ENCODE measurements around the gene CABLES1.
A peak's percentile ranks its signal among the peaks of the same experiment; 100 is the strongest.
"Not testable (repeated sequence)": the region's sequence is repeated elsewhere in the genome, so short reads cannot be mapped to it uniquely, and the experiment has no call there.

The CABLES1 gene

DNA sequence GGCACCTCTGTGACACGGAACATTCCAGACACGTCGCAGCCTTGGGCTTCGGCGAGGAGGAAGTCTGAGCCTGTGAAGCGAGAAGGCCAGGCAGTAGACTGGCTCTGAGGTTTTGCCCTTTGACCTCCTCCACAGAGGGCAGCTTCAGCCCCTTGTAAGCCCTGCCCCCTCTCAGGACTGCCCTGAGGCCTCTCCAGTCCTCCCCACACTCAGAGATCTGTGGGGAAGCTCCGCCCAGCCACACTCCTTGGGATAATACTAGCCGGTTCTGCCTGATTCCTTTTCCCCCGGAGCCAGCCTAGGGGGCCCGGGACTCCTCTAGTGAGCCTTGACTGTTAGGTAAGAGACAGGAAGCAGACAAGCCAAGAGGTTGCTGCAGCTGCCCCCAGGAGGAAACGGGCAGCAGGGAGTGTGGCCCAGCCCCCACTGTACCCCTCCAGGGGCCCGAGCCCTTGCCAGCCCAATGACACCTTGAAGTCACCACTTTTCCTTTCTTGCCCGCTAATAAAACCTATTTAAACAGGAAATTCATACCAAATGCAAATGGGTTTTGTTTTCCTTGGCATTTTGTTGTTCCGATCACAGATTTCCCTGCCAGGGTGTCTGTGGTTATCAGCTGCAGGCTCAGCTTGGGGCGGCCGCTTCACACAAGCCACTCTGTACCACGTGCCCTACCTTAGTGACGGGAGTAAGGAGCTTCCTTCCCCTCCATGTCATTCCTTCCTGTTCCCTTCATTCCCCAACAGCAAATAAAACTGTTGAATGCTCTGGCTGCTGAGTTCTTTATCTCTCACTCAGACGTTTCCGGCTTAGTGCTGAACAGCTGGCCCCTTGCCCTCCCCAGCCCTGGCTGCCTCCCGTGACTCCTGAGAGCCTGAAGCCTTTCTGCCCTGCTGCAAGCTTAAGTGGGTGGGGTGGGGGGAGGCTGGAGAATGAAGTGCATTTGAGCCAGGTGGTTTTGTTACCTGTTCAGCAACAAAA is 124.7 kb downstream of the CABLES1 start:
- DNase-seq: peak; percentile 41
- CTCF ChIA-PET: interaction anchor here (1.4 to 1.8 kb wide), 4 partner anchors 13 to 99 kb away, joined by 3 to 6 read pairs (median 4); no protein-coding TSS in a partner anchor
- Mint-ChIP-seq H3K27me3 (peaks cover 10% of the 10 kb centered on the region), H3K4me3 (peak overlapping the region; percentile 33), H3K27ac (peak overlapping the region; percentile 72), H3K4me1 (peaks cover 39% of the 10 kb centered on the region), H3K9me3 (no peaks in the 10 kb centered on the region), H3K36me3 (peaks cover 5% of the 10 kb centered on the region)

DNA sequence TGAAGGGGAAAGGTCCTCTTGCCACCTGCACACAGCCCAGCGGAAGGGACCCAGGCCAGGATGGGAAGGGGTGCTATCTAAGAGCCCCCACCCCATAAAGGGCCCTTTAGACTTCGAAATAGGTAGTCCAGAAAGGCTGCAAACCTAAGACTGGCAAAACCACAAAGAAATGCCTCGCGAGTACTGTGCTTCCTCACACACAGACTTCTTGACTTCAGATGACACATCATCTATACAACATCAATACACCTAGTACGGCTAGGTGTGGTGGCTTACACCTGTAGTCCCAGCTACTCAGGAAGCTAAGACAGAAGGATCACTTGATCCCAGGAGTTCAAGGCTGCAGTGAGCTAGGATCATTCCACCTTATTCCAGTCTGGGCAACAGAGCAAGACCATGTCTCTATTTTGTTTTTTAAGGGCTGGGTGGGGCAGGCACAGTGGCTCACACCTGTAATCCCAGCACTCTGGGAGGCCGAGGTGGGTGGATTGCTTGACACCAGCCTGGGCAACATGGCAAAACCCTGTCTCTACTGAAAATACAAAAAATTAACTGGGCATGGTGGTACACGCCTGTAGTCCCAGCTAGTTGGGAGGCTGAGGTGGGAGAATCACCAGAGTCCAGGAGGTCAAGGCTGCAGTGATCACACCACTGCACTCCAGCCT is 125.8 kb downstream of the CABLES1 start:
- H3K36me3 Mint-ChIP-seq: peaks cover 5% of the 10 kb centered on the region
- CTCF ChIA-PET: interaction anchor here (1.4 kb wide), 1 partner anchor 11 kb away, joined by 3 read pairs; no protein-coding TSS in a partner anchor

DNA sequence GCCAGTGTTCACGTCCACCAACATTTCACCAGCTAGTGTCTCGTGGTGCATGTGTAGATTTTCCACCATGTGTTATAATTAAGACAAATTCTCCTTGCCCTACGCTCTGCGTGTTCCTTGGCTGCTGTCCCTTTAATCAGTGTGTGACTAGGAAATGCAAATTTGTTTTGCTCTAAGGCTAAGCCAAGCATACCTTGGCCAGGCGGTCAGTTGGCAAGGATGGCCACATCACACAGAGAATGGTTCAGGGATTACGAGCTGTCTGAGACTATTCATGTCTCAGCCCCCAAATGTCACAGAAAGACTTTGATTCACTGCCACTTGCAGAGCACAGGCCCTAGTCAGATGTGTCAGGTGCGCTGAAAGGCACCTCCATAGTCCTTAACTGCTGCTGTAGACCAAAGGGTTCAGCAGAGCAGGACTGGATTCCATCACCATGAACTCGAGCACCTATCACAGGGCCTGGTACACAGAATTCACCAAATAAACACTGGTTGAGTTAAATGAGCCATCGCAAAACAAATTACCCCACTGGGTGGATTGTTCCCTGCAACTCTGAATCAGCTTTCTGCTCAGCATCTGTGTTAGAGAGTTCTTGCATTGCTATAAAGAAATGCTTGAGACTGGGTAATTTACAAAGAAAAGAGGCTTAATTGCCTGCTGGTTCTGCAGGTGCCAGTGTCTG is 128.4 kb downstream of the CABLES1 start:
- H3K9me3 Mint-ChIP-seq: peaks cover 8% of the 10 kb centered on the region
- H3K27me3 Mint-ChIP-seq: peaks cover 4% of the 10 kb centered on the region
- no peak for DNase-seq
- H3K36me3 Mint-ChIP-seq: peaks cover 5% of the 10 kb centered on the region
- H3K4me1 Mint-ChIP-seq: peaks cover 45% of the 10 kb centered on the region
- H3K27ac Mint-ChIP-seq: no peak overlapping the region
- H3K4me3 Mint-ChIP-seq: no peak overlapping the region
- CTCF ChIA-PET: interaction anchor here (0.6 kb wide), 2 partner anchors 9 to 115 kb away, joined by 3 to 4 read pairs; no protein-coding TSS in a partner anchor

More for the DNA sequence above, 125.8 kb downstream of the CABLES1 start:
- Mint-ChIP-seq H3K4me1 (peaks cover 39% of the 10 kb centered on the region), H3K9me3 (no peaks in the 10 kb centered on the region), H3K27ac (peak overlapping the region; percentile 72), H3K27me3 (peaks cover 10% of the 10 kb centered on the region), H3K4me3 (no peak overlapping the region)
- no peak for DNase-seq

DNA sequence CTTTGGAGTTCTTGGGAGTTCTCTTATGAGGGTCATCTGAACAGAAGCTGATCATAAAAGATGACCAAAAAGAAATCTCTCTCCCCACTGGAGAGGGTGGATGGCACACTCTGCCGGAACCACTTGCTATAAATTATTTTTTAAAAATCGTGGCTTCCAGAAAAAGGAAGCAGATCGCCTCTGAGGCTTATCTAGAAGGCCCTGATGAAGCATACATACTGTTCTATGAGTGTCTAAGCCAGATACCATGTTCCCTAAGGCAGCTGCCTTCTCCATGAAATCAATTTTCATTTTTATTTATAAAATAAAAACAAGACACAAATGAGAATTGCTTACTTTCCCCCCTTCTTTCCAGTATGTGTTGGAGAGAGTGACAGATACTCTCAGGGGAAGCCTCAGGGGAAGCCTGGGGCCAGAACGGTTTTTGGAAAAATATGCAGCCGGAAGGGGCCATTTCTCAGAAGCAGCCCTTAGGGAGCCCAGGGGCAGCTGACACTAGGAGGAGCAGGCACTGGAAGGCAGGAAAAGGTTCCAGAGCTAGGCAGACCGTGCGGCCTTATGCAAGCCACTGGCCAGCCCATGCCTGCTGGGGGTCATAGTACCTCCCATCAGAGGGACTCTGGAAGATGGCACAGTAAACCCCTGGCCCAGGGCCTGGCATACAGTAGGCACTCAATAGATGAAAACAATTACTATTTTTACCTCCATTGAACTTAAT is 130.6 kb downstream of the CABLES1 start:
- no peak overlapping the region for H3K4me3 Mint-ChIP-seq
- peaks cover 33% of the 10 kb centered on the region for H3K4me1 Mint-ChIP-seq
- CTCF ChIA-PET: no interaction called here
- peaks cover 4% of the 10 kb centered on the region for H3K27me3 Mint-ChIP-seq
- H3K27ac Mint-ChIP-seq: no peak overlapping the region
- DNase-seq: no peak
- H3K36me3 Mint-ChIP-seq: peaks cover 11% of the 10 kb centered on the region
- H3K9me3 Mint-ChIP-seq: peaks cover 30% of the 10 kb centered on the region

DNA sequence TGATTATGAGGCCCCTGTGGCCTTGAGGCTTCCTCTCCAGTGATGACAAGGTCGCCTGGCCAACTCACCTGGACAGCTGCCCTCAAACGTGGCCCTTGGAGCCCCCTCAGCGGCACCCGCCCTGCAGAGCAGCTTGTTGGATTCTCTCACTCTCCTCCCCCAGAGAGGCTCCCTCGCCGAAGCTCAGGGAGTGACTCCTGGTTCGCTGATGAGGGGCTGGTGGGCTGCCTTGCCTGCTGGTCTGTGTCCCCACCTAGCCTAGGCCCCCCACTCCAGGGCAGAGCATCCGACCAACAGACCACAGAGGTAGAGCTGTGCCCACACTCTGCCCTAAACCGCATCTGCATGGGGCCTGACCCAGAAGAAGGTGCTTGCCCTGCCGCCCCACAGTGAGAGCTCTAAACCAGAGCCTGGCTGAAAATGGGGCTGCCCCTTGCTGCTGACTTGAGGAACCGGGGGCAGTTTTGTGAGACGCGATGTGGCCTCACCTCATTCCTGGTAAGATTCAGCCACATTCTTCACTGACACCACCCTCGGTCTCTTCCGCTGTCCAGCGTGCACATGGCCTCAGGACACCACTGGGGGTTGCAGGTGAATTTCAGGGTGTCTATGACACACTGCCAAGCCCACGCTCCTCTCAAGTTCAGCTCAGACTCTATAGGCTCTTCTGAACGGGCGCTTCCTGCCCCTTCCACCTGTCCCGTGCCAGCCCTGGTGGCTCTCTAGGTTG is 131.6 kb downstream of the CABLES1 start:
- DNase-seq: no peak
- peaks cover 11% of the 10 kb centered on the region for H3K36me3 Mint-ChIP-seq
- H3K4me1 Mint-ChIP-seq: peaks cover 28% of the 10 kb centered on the region
- H3K27me3 Mint-ChIP-seq: peaks cover 4% of the 10 kb centered on the region
- no peak overlapping the region for H3K27ac Mint-ChIP-seq
- no peak overlapping the region for H3K4me3 Mint-ChIP-seq
- CTCF ChIA-PET: no interaction called here
- peaks cover 37% of the 10 kb centered on the region for H3K9me3 Mint-ChIP-seq

DNA sequence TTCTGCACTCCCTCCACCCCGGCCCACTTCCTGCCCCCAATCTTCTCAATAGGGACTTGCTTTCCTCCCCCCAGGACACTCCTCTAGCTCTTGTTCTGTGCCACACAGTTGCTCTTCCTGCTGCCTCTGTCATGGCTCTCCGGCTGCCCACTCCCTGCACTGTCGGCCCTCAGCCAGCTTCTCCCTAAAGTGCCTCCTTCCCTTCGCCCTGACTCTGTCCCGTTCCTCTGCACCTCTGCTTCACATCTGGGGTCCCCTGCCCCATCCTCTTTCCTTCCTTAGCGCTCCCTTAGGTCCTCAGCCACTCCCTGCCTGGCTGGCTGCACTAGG is 132.1 kb downstream of the CABLES1 start:
- Mint-ChIP-seq H3K27ac (no peak overlapping the region), H3K4me3 (no peak overlapping the region), H3K9me3 (peaks cover 37% of the 10 kb centered on the region), H3K36me3 (peaks cover 11% of the 10 kb centered on the region), H3K27me3 (peaks cover 2% of the 10 kb centered on the region), H3K4me1 (peaks cover 29% of the 10 kb centered on the region)
- DNase-seq: no peak
- CTCF ChIA-PET: no interaction called here

DNA sequence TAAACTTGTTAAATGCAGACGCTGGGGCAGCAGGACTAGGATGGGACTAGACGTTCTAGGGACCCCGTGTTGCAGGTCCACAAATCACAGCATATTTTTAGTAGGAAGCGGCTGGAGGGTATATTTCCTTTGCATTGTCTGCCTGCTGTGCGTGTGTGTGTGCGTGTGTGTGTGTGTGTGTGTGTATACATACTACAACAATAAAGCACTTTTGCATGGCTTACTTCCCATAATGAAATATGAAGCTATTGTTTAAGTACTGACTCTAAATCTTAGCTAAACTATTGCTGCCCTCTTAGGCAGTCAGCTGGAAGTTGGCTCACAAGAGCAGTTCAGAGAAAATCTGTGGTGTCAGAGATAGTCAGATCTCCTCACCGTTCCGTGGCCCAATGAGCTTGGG is 133.4 kb downstream of the CABLES1 start:
- no peak for DNase-seq
- no peaks in the 10 kb centered on the region for H3K27me3 Mint-ChIP-seq
- peak overlapping the region; percentile 69 for H3K27ac Mint-ChIP-seq
- H3K4me3 Mint-ChIP-seq: no peak overlapping the region
- H3K36me3 Mint-ChIP-seq: peaks cover 11% of the 10 kb centered on the region
- H3K4me1 Mint-ChIP-seq: peaks cover 34% of the 10 kb centered on the region
- CTCF ChIA-PET: no interaction called here
- peaks cover 37% of the 10 kb centered on the region for H3K9me3 Mint-ChIP-seq

DNA sequence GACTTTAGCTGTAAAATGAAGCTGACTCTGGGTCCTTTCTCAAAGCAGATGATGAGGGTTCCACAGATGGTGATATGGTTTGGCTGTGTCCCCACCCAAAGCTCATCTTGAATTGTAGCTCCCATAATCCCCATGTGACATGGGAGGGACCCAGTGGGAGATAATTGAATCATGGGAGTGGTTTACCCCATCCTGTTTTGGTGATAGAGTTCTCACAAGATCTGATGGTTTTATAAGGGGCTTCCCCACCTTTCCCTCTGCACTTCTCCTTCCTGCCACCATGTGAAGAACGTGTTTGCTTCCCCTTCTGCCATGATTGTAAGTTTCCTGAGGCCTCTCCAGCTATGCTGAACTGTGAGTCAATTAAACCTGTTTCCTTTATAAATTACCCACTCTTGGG is 133.8 kb downstream of the CABLES1 start:
- CTCF ChIA-PET, H3K4me3 Mint-ChIP-seq, H3K27me3 Mint-ChIP-seq: not testable (repeated sequence)
- DNase-seq: peak; percentile 24
- peak overlapping the region; percentile 69 for H3K27ac Mint-ChIP-seq
- H3K36me3 Mint-ChIP-seq: peaks cover 11% of the 10 kb centered on the region
- H3K4me1 Mint-ChIP-seq: peaks cover 34% of the 10 kb centered on the region
- peaks cover 37% of the 10 kb centered on the region for H3K9me3 Mint-ChIP-seq

DNA sequence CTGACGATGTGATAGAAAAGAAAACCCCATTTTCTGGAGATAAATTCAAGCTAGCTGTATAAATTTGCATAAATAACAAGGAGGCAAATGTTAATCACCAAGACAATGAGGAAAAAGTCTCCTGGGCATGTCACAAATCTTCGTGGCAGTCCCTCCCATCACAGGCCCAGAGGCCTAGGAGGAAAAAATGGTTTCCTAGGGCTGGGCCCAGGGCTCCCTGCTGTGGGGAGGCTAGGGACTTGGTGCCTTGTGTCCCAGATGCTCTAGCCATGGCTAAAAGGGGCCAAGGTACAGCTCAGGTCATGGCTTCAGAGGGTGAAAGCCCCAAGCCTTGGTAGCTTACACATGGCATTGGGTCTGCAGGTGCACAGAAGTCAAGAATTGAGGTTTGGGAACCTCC is 134.6 kb downstream of the CABLES1 start:
- no peak for DNase-seq
- H3K9me3 Mint-ChIP-seq: peaks cover 37% of the 10 kb centered on the region
- H3K36me3 Mint-ChIP-seq: peaks cover 11% of the 10 kb centered on the region
- peaks cover 34% of the 10 kb centered on the region for H3K4me1 Mint-ChIP-seq
- H3K27me3 Mint-ChIP-seq: no peaks in the 10 kb centered on the region
- CTCF ChIA-PET: no interaction called here
- H3K27ac Mint-ChIP-seq: no peak overlapping the region
- no peak overlapping the region for H3K4me3 Mint-ChIP-seq

DNA sequence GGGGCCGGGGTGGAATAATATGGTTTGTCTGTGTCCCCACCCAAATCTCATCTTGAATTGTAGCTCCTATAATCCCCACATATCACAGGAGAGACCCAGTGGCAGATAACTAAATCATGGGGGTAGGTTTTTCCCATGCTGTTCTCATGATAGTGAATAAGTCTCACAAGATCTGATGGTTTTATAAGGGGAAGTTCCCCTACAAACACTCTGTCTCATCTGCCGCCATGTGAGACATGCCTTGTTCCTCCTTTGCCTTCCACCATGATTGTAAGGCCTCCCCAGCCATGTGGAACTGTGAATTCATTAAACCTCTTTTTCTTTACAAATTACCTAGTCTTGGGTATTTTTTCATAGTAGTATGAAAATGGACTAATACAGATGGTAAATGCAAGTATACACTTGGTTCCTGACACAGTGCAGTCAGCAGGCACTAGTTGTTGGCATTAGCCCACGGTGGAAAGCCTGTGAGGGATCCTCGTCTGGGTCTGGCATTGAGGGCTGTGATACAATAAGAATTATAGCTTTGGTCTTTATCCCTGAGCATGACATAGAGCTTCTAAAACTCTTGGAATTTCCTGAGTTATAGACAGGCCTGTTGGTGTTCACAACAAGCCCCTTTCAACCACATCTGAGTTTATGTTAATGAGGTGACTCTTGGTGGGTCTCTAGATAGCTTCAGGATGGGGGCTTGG is 135.8 kb downstream of the CABLES1 start:
- Mint-ChIP-seq H3K36me3 (peaks cover 11% of the 10 kb centered on the region), H3K27me3 (no peaks in the 10 kb centered on the region), H3K4me1 (peaks cover 34% of the 10 kb centered on the region), H3K4me3 (no peak overlapping the region), H3K27ac (no peak overlapping the region), H3K9me3 (peaks cover 39% of the 10 kb centered on the region)
- no peak for DNase-seq
- CTCF ChIA-PET: no interaction called here

DNA sequence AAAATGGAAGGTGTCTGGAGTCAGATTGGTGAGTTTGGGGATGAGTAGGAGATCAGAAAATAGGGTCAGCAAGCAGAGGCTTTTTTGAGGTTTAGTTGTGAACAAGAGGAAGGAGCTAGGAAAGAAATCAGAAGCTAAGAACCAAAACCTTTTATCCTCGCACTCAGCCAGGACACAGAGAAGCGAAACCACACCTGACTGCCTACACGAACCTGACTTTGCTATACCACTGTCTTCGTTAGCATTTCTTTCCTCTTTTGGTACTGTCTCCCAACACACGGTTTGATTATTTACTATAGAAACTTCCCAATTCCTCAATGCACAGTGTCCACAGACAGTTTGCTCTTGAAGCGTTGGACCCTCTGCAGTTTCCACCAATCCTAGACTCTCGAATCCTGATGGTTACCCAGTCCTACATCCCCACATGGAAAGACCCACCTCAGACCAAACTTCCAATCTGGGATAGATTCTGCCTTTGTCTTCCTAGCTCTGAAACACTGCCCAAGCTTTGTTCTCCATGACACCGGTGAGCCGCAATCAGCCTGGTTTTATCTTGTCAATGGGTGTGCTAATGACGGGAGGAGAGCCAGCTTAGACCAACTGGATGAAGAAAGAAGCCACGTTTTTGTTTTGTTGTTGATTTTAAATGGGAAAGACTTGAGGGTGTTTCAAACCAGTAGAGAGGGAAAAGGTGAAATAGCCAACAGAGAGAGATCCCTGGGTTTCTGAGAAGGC is 137.4 kb downstream of the CABLES1 start:
- DNase-seq: no peak
- peaks cover 16% of the 10 kb centered on the region for H3K36me3 Mint-ChIP-seq
- CTCF ChIA-PET: interaction anchor here (1.1 to 1.5 kb wide), 3 partner anchors 11 to 139 kb away, joined by 3 to 4 read pairs (median 3); no protein-coding TSS in a partner anchor
- H3K4me1 Mint-ChIP-seq: peaks cover 26% of the 10 kb centered on the region
- no peak overlapping the region for H3K4me3 Mint-ChIP-seq
- peaks cover 46% of the 10 kb centered on the region for H3K9me3 Mint-ChIP-seq
- no peaks in the 10 kb centered on the region for H3K27me3 Mint-ChIP-seq
- no peak overlapping the region for H3K27ac Mint-ChIP-seq

DNA sequence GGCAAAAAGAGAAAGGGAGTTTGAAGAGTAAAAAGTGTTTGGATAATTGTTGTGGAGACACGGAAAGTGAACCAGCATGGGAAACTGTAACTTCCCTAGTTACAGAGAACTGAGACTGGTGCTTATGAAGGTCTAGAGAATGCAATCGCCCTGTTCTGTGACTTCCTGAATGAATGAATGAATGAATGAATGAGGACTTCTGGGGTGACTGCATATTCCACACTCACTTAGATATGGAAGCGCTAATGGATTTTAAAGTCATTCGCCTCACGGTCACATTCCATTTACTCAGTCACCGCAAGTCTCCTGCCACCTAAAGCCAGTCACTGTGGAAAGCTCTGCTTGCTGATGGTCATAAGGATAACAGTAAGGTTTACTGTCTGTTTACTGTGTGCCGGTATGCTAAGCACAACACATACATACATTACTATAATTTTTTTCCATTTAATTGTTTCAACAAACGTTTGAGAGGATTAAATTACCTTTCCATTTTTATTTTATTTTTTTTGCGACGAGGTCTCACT is 138.2 kb downstream of the CABLES1 start:
- Mint-ChIP-seq H3K36me3 (peaks cover 16% of the 10 kb centered on the region), H3K27ac (no peak overlapping the region), H3K27me3 (no peaks in the 10 kb centered on the region), H3K9me3 (peaks cover 49% of the 10 kb centered on the region), H3K4me3 (no peak overlapping the region), H3K4me1 (peaks cover 19% of the 10 kb centered on the region)
- CTCF ChIA-PET: no interaction called here
- DNase-seq: no peak
